ENCODE measurements around the gene WAPL. TPM values are rescaled to one million over a fixed set of nuclear protein-coding genes. Genes with fewer than 3 reads are reported as not detected.

The WAPL gene
- total and polyA plus RNA-seq, 9 of the 15 experiments (the other 6 are each of a cell fraction or from before 2014, with no cell fraction given): 14.3 to 36.4 (median 25.3) TPM

GRCh38 chr10:86520871-86521677 is 518 bp downstream of the WAPL start (continued):
- peak; percentile 13; the same call in 1 of the 2 replicates for TF ChIP-seq SRSF3 (IDR thresholded peaks at IDR 0.05; ENCODE audit: insufficient read depth, low read length)
- 0 out of 2 replicates have a peak, but pooled peaks have one; percentile 13 for TF ChIP-seq SMARCE1 (IDR thresholded peaks at IDR 0.05)
- TF ChIP-seq TSC22D4 (tag; IDR thresholded peaks at IDR 0.05): no peak
- TF ChIP-seq HNRNPLL (IDR thresholded peaks at IDR 0.05; ENCODE audit: low read depth, low read length, poor library complexity, severe bottlenecking): no peak
- no peak for TF ChIP-seq JUN (IDR thresholded peaks at IDR 0.05; ENCODE audit: borderline replicate concordance, low read depth, low read length)
- no peak for TF ChIP-seq JUN (CRISPR knock-in tag; IDR thresholded peaks at IDR 0.05; ENCODE audit: borderline replicate concordance)
- TF ChIP-seq STAT6 (CRISPR knock-in tag; IDR thresholded peaks at IDR 0.05): no peak
- TF ChIP-seq BMI1 (IDR thresholded peaks at IDR 0.05; ENCODE audit: low read length): no peak
- TF ChIP-seq ZNF431 (CRISPR knock-in tag; IDR thresholded peaks at IDR 0.05): 0 out of 2 replicates have a peak, but pooled peaks have one; percentile 18
- TF ChIP-seq MCM5 (IDR thresholded peaks at IDR 0.05; ENCODE audit: low read depth): no peak
- peak; percentile 15; the same call in 1 of the 2 replicates for TF ChIP-seq GTF2E2 (tag; IDR thresholded peaks at IDR 0.05)
- TF ChIP-seq RBM14 (IDR thresholded peaks at IDR 0.05; ENCODE audit: borderline replicate concordance, insufficient read depth, low read depth, low read length): 0 out of 2 replicates have a peak, but pooled peaks have one; percentile 81
- no peak for TF ChIP-seq NONO (IDR thresholded peaks at IDR 0.05; ENCODE audit: low read depth in 2 of 2, low read length in 1 of 2)
- TF ChIP-seq HDGF (IDR thresholded peaks at IDR 0.05): no peak
- TF ChIP-seq, protein P1, sequence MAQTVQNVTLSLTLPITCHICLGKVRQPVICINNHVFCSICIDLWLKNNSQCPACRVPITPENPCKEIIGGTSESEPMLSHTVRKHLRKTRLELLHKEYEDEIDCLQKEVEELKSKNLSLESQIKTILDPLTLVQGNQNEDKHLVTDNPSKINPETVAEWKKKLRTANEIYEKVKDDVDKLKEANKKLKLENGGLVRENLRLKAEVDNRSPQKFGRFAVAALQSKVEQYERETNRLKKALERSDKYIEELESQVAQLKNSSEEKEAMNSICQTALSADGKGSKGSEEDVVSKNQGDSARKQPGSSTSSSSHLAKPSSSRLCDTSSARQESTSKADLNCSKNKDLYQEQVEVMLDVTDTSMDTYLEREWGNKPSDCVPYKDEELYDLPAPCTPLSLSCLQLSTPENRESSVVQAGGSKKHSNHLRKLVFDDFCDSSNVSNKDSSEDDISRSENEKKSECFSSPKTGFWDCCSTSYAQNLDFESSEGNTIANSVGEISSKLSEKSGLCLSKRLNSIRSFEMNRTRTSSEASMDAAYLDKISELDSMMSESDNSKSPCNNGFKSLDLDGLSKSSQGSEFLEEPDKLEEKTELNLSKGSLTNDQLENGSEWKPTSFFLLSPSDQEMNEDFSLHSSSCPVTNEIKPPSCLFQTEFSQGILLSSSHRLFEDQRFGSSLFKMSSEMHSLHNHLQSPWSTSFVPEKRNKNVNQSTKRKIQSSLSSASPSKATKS (CRISPR knock-in tag; IDR thresholded peaks at IDR 0.05): no peak
- TF ChIP-seq NELFE (IDR thresholded peaks at IDR 0.05; ENCODE audit: insufficient read depth, insufficient read length): no peak
- TF ChIP-seq CBX5 (IDR thresholded peaks at IDR 0.05; ENCODE audit: borderline replicate concordance, low read depth): no peak
- no peak for TF ChIP-seq HEY1 (CRISPR knock-in tag; IDR thresholded peaks at IDR 0.05; ENCODE audit: borderline replicate concordance)
- TF ChIP-seq HDAC3 (IDR thresholded peaks at IDR 0.05; ENCODE audit: borderline replicate concordance, partially characterized antibody): no peak
- TF ChIP-seq ZNF282 (CRISPR knock-in tag; IDR thresholded peaks at IDR 0.05): no peak
- TF ChIP-seq ZBTB7A (IDR thresholded peaks at IDR 0.05; ENCODE audit: borderline replicate concordance, control insufficient read depth, low read depth, low read length): peak; percentile 74
- TF ChIP-seq, protein P2, sequence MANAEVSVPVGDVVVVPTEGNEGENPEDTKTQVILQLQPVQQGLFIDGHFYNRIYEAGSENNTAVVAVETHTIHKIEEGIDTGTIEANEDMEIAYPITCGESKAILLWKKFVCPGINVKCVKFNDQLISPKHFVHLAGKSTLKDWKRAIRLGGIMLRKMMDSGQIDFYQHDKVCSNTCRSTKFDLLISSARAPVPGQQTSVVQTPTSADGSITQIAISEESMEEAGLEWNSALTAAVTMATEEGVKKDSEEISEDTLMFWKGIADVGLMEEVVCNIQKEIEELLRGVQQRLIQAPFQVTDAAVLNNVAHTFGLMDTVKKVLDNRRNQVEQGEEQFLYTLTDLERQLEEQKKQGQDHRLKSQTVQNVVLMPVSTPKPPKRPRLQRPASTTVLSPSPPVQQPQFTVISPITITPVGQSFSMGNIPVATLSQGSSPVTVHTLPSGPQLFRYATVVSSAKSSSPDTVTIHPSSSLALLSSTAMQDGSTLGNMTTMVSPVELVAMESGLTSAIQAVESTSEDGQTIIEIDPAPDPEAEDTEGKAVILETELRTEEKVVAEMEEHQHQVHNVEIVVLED (CRISPR knock-in tag; IDR thresholded peaks at IDR 0.05): no peak

Measured in K562 (cell line).